Measurements from ENCODE around the gene YPEL1.

- no peak for TF ChIP-seq ZNF274 (CRISPR knock-in tag; IDR thresholded peaks at IDR 0.05)
- no peak for TF ChIP-seq ZNF282 (IDR thresholded peaks at IDR 0.05; ENCODE audit: partially characterized antibody)
Measured at GRCh38 chr22:21693999-21694341, 41.6 kb downstream of the YPEL1 start.

All from HepG2 (cell line).